Mesothelial cell of epicardium (in vitro differentiated cells): ENCODE results near the gene NUBP1. TPM values are rescaled to one million over a fixed set of nuclear protein-coding genes. Genes with fewer than 3 reads are reported as not detected.

Experiments used
- DNase-seq, 2 experiments: peaks; one replicate each; pipeline ENCODE4 v3.0.0; 2021; ENCODE audit warnings: low spot score in 2 of 2; ENCODE audit not compliant: unreplicated experiment in 2 of 2
- H3K27ac Mint-ChIP-seq: 2 replicates; pipeline ENCODE4 v1.8.0; 2021; ENCODE audit warnings: mixed read lengths
- H3K27me3 Mint-ChIP-seq: 2 replicates; pipeline ENCODE4 v1.8.0; 2021; ENCODE audit warnings: low read depth, mixed read lengths
- H3K36me3 Mint-ChIP-seq: 2 replicates; pipeline ENCODE4 v1.8.0; 2021; ENCODE audit warnings: mixed read lengths
- H3K4me1 Mint-ChIP-seq: 2 replicates; pipeline ENCODE4 v1.8.0; 2021; ENCODE audit warnings: mixed read lengths
- H3K4me3 Mint-ChIP-seq: 2 replicates; pipeline ENCODE4 v1.8.0; 2021; ENCODE audit warnings: mild to moderate bottlenecking, moderate library complexity, mixed read lengths
- H3K9me3 Mint-ChIP-seq: 2 replicates; pipeline ENCODE4 v1.8.0; 2021; ENCODE audit warnings: mixed read lengths
- total RNA-seq: library from RNA; stranded (reverse); gene quantifications from 3 replicates; pipeline ENCODE4 v1.2.1, GENCODE V29; 2021
- TF ChIP-seq, protein P1 (sequence below): fragments of 200-600 bp; sonication (generic); IDR thresholded peaks from one replicate; pipeline ENCODE4 v1.5.0; 2021; ENCODE audit warnings: antibody characterized with exemption; ENCODE audit not compliant: unreplicated experiment

The NUBP1 gene
- total RNA-seq, 1 donor from 2014 or later: 18.1 TPM

DNA sequence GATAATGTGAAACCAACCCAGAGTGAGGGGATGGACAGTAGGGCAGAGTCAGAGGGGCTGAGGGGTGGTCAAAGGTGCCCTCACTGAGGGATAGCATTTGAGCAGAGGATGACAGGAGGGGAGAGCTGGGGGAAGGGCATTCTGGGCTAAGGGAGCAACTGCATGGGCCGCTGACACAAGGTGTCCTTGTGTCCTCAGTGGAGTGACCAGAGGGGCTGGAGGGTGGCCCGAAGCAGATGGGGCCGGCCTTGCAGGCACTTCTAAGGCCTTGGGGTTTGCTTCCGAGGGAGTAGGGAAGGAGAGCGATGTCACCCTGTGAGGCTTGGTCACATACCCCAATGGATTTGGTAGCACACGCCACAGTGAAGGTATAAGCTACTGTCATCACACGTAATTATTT is 10.0 kb downstream of the NUBP1 start:
- Mint-ChIP-seq H3K4me1 (no peaks in the 10 kb centered on the region), H3K9me3 (no peaks in the 10 kb centered on the region), H3K4me3 (no peak overlapping the region), H3K27me3 (no peaks in the 10 kb centered on the region), H3K27ac (no peak overlapping the region), H3K36me3 (peaks cover 24% of the 10 kb centered on the region)
- no peak for DNase-seq
- TF ChIP-seq, protein P1, sequence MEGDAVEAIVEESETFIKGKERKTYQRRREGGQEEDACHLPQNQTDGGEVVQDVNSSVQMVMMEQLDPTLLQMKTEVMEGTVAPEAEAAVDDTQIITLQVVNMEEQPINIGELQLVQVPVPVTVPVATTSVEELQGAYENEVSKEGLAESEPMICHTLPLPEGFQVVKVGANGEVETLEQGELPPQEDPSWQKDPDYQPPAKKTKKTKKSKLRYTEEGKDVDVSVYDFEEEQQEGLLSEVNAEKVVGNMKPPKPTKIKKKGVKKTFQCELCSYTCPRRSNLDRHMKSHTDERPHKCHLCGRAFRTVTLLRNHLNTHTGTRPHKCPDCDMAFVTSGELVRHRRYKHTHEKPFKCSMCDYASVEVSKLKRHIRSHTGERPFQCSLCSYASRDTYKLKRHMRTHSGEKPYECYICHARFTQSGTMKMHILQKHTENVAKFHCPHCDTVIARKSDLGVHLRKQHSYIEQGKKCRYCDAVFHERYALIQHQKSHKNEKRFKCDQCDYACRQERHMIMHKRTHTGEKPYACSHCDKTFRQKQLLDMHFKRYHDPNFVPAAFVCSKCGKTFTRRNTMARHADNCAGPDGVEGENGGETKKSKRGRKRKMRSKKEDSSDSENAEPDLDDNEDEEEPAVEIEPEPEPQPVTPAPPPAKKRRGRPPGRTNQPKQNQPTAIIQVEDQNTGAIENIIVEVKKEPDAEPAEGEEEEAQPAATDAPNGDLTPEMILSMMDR: no peak

DNA sequence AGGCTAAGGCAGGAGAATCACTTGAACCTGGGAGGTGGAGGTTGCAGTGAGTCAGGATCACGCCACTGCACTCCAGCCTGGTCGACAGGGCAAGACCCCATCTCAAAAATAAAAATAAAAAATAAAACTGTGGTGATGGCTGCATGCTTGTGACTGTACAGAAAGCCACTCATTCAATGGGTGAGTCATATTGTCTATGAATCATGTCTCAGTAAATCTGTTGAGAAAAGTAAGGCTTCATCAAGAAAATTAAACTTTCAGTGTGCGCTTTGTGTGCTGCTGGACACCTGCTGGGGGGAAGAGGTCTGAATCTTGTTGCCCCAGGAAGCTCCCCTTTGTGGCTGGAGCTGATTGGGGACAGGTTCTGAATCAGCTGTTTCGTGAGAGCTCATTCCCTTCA is 11.3 kb downstream of the NUBP1 start:
- no peak overlapping the region for H3K27ac Mint-ChIP-seq
- H3K4me1 Mint-ChIP-seq: no peaks in the 10 kb centered on the region
- H3K27me3 Mint-ChIP-seq: no peaks in the 10 kb centered on the region
- no peak for DNase-seq
- H3K4me3 Mint-ChIP-seq: no peak overlapping the region
- H3K9me3 Mint-ChIP-seq: no peaks in the 10 kb centered on the region
- TF ChIP-seq, protein P1: no peak
- peaks cover 33% of the 10 kb centered on the region for H3K36me3 Mint-ChIP-seq

DNA sequence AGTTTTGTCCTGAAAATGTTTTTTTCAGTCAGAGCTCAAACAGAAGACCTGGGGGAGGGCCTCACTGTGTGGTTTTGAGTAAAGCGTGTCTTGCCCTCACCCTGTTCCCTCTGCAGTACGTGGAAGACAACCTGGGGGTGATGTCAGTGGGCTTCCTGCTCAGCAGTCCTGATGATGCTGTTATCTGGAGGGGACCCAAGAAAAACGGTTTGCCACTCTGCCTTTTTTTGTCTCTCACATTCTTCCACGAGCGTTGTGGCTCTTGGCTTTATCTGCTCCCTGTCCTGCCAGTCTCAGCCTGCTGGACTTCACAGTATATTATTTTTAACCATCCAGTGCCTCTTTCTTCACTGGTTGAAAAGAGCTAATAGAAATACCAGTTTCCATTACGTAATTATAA is 12.9 kb downstream of the NUBP1 start:
- no peak overlapping the region for H3K27ac Mint-ChIP-seq
- no peak for DNase-seq
- no peaks in the 10 kb centered on the region for H3K27me3 Mint-ChIP-seq
- H3K36me3 Mint-ChIP-seq: peaks cover 37% of the 10 kb centered on the region
- H3K4me3 Mint-ChIP-seq: no peak overlapping the region
- H3K4me1 Mint-ChIP-seq: no peaks in the 10 kb centered on the region
- TF ChIP-seq, protein P1: no peak
- no peaks in the 10 kb centered on the region for H3K9me3 Mint-ChIP-seq

DNA sequence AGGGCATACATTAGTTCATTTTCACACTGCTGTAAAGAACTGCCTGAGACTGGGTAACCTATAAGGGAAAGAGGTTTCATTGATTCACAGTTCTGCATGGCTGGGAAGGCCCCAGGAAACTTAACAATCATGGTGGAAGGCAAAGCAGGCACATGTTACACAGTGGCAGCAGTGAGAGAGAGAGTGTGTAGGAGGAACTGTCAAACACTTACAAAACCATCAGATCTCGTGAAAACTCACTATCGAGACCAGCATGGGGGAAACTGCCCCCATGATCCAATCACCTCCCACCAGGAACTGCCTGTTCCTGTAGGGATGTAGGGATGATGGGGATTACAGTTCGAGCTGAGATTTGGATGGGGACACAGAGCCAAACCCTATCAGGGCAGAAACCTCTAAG is 17.2 kb downstream of the NUBP1 start:
- Mint-ChIP-seq H3K4me1 (no peaks in the 10 kb centered on the region), H3K4me3 (no peak overlapping the region), H3K27ac (no peak overlapping the region), H3K36me3 (peaks cover 57% of the 10 kb centered on the region), H3K27me3 (no peaks in the 10 kb centered on the region), H3K9me3 (no peaks in the 10 kb centered on the region)
- no peak for DNase-seq
- TF ChIP-seq, protein P1: no peak

DNA sequence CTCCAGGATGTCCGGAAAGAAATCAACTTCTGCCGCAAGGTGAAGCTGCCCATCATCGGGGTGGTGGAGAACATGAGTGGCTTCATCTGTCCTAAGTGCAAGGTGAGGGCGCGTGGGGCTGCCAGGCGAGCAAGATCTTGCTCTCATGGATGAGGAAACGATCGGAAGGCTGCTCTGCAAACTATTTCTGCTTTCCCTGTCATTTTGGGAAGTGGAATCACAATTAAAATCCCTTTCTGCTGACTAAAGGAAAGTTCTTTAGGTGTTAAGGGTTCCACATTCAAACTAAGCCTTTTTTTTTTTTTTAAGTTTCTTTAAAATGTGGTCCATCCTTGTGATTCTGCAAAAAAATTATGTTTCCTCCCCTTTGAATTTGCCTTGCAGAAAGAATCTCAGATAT is 17.7 kb downstream of the NUBP1 start:
- TF ChIP-seq, protein P1: no peak
- H3K4me3 Mint-ChIP-seq: no peak overlapping the region
- DNase-seq: no peak
- no peaks in the 10 kb centered on the region for H3K4me1 Mint-ChIP-seq
- peaks cover 62% of the 10 kb centered on the region for H3K36me3 Mint-ChIP-seq
- no peaks in the 10 kb centered on the region for H3K27me3 Mint-ChIP-seq
- no peaks in the 10 kb centered on the region for H3K9me3 Mint-ChIP-seq
- H3K27ac Mint-ChIP-seq: no peak overlapping the region
